LNCAP (cell line): ENCODE measurements around the gene CLTA.

Source experiments
- CTCF ChIP-seq: fragments of 450-650 bp; IDR thresholded peaks from 2 replicates; pipeline ENCODE4 v1.5.1; 2017; ENCODE audit warnings: mild to moderate bottlenecking

CLTA gene

GRCh38 chr9:36188212-36188611 is 2.5 kb upstream of the CLTA start:
- TF ChIP-seq CTCF: no peak

GRCh38 chr9:36189976-36190375 is 745 bp upstream of the CLTA start:
- TF ChIP-seq CTCF: no peak

- TF ChIP-seq CTCF: no peak
Observed at GRCh38 chr9:36191290-36191645, 547 bp downstream of the CLTA start.

- TF ChIP-seq CTCF: no peak
Observed at GRCh38 chr9:36191686-36192085, 965 bp downstream of the CLTA start.

- no peak for TF ChIP-seq CTCF
Observed at GRCh38 chr9:36192196-36192595, 1.5 kb downstream of the CLTA start.

- no peak for TF ChIP-seq CTCF
Observed at GRCh38 chr9:36193023-36193422, 2.3 kb downstream of the CLTA start.

GRCh38 chr9:36194326-36195000 is 3.7 kb downstream of the CLTA start:
- TF ChIP-seq CTCF: no peak
